ENCODE data around the gene NGEF. TPM values are rescaled to one million over a fixed set of nuclear protein-coding genes. Genes with fewer than 3 reads are reported as not detected.
"Not testable (repeated sequence)": the region's sequence is repeated elsewhere in the genome, so short reads cannot be mapped to it uniquely, and the experiment has no call there.

The NGEF gene
- total and polyA plus RNA-seq, 3 donors from 2014 or later, result 7.9 to 28.7 (median 15.6) TPM

- H3K36me3 ChIP-seq (ENCODE audit: low read depth, missing control alignments), result no peaks in the 10 kb centered on the region
- H3K4me1 ChIP-seq, result no peaks in the 10 kb centered on the region
- H3K27ac ChIP-seq, result no peak overlapping the region
- H3K9me3 ChIP-seq, result no peaks in the 10 kb centered on the region
- no peaks in the 10 kb centered on the region for H3K27me3 ChIP-seq
- WGBS, 2 donors, result 88 to 94% methylated on average over 2 of the region's 2 CpGs
- TF ChIP-seq CTCF (IDR thresholded peaks at IDR 0.05), result no peak
- TF ChIP-seq POLR2A (IDR thresholded peaks at IDR 0.05), result no peak
- no peak for DNase-seq
- intact Hi-C loops (cut with DNase I; ENCODE audit: low total_unique reads), result no loop called here
- no peak overlapping the region for H3K4me3 ChIP-seq
These were observed 42.3 kb upstream of the NGEF start for GRCh38 chr2:233055362-233055761.

GRCh38 chr2:233053928-233054784, 41.1 kb upstream of the NGEF start:
- H3K27me3 ChIP-seq, result no peaks in the 10 kb centered on the region
- peak; percentile 83 for DNase-seq
- TF ChIP-seq POLR2A (IDR thresholded peaks at IDR 0.05) (no peak), CTCF (IDR thresholded peaks at IDR 0.05) (peak; percentile 75 to 94 (median 85))
- no peak overlapping the region for H3K4me3 ChIP-seq
- no peaks in the 10 kb centered on the region for H3K36me3 ChIP-seq (ENCODE audit: low read depth, missing control alignments)
- no peaks in the 10 kb centered on the region for H3K9me3 ChIP-seq
- H3K27ac ChIP-seq, result no peak overlapping the region
- WGBS, 2 donors, result 29 to 38% methylated on average over 9 to 22 of the region's 22 CpGs
- no peaks in the 10 kb centered on the region for H3K4me1 ChIP-seq
- intact Hi-C loops (cut with DNase I; ENCODE audit: low total_unique reads), result no loop called here

GRCh38 chr2:233052517-233052916, 39.5 kb upstream of the NGEF start:
- H3K4me3 ChIP-seq; H3K9me3 ChIP-seq; H3K4me1 ChIP-seq; DNase-seq; H3K27me3 ChIP-seq; H3K36me3 ChIP-seq (ENCODE audit: low read depth, missing control alignments); H3K27ac ChIP-seq; intact Hi-C loops (cut with DNase I; ENCODE audit: low total_unique reads): not testable (repeated sequence)
- 98 to 100% methylated on average over 4 of the region's 4 CpGs for WGBS, 2 donors

- Histone ChIP-seq H3K27ac (no peak overlapping the region), H3K4me3 (no peak overlapping the region), H3K4me1 (no peaks in the 10 kb centered on the region), H3K36me3 (ENCODE audit: low read depth, missing control alignments) (no peaks in the 10 kb centered on the region), H3K9me3 (no peaks in the 10 kb centered on the region), H3K27me3 (no peaks in the 10 kb centered on the region)
- WGBS, 2 donors, result 56 to 66% methylated on average over 23 to 24 of the region's 24 CpGs
- TF ChIP-seq CTCF (IDR thresholded peaks at IDR 0.05) (no peak), POLR2A (IDR thresholded peaks at IDR 0.05) (no peak)
- intact Hi-C loops (cut with DNase I; ENCODE audit: low total_unique reads), result no loop called here
- no peak for DNase-seq
These were observed 38.4 kb upstream of the NGEF start for GRCh38 chr2:233051241-233052149.

GRCh38 chr2:233049194-233049761, 36.2 kb upstream of the NGEF start:
- no peaks in the 10 kb centered on the region for H3K27me3 ChIP-seq
- intact Hi-C loops (cut with DNase I; ENCODE audit: low total_unique reads), result no loop called here
- H3K27ac ChIP-seq, result no peak overlapping the region
- no peaks in the 10 kb centered on the region for H3K9me3 ChIP-seq
- no peak for DNase-seq
- no peak overlapping the region for H3K4me3 ChIP-seq
- TF ChIP-seq POLR2A (IDR thresholded peaks at IDR 0.05) (no peak), CTCF (IDR thresholded peaks at IDR 0.05) (no peak)
- no peaks in the 10 kb centered on the region for H3K4me1 ChIP-seq
- no peaks in the 10 kb centered on the region for H3K36me3 ChIP-seq (ENCODE audit: low read depth, missing control alignments)
- WGBS, 2 donors, result 48 to 57% methylated on average over 4 of the region's 4 CpGs
